HG03432 (cell line): ENCODE measurements around the gene ELK4.
A peak's percentile ranks its signal among the peaks of the same experiment; 100 is the strongest.
"Not testable (repeated sequence)": the region's sequence is repeated elsewhere in the genome, so short reads cannot be mapped to it uniquely, and the experiment has no call there.

Experiments
- ATAC-seq: cut with Tn5 transposase; IDR thresholded peaks from one replicate; pipeline ENCODE4 v1.9.1; 2021; ENCODE audit warnings: mild to moderate bottlenecking, moderate library complexity; ENCODE audit not compliant: unreplicated experiment

The ELK4 gene

GRCh38 chr1:205664399-205665017 is 32.7 kb upstream of the ELK4 start:
- no peak for ATAC-seq

DNA sequence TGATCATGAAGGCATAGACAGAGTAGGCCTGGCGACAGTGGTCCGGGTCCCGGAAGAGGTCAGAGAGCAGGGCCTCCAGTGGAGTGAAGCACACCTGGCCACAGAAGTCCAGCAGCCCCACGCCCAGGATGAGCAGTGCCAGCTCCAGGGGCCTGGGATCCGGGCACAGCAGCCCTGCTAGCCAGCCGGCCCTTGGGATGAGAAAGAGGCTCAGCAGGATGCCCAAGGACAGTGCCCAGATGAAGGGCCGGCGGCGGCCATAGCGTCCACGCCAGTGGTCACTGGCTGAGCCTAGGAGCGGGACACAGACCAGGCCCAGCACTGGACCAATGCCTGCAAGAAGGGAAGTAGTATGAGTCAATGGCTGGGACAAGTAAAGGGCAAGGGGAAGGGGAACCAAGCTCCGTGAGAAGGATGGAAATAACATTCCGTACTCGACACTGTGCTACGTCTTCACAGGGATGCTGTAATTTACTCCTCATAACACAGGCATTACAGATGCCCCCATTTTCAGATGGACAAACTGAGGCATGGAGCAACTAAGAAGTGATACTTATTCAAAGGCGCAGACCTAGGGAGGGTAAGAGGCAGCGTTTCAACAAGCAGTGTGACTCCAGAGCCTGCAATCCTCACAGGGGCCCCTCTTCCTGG is 31.6 kb upstream of the ELK4 start:
- no peak for ATAC-seq

DNA sequence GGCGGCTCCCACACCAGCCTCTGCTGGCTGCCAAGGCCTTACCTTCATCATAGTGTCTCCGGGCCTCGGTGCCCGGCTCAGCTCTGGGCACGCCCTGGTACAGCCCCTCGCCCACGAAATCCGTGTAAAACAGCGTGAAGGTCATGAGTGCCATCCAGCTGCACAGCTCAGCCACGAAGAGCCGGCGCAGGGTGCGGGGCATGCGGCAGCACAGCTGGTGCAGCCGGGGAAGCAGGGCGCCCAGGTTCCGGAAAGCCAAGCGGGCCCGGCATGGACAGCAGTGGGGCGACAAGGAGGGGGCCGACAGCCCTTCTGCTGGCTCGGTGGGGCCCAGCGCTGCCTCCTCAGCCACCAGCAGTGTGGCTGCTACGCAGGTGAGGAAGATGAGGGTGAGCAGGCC is 31.0 kb upstream of the ELK4 start:
- no peak for ATAC-seq

DNA sequence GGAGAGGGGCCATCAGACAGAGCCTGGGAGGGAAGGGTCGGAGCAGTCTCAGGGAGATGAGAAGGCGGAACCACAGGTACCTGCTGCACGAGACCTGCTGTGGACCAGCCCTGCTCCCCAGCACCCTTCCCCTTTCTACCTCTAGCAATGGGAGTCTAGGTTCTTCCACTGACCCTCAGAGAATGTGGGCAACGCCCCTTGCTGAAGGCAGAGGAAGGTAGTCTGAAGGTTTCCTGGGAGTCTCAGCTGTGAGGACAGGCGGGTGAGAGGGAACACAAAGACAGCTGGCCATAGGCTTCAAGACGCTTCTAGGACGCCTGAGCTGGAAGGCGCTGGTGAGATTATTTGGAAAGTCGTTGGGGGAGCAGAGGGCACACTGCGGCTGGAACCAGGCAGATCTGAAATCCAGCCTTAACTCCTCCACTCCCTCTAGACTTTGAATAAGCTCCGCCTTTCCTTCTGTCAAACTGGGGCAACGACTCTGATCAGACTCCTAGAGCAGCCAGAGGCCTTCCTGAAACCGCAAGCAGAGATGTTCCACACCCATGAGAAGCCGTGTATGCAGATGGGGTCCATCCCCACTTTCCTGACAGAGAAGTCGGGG is 30.4 kb upstream of the ELK4 start:
- ATAC-seq = no peak

DNA sequence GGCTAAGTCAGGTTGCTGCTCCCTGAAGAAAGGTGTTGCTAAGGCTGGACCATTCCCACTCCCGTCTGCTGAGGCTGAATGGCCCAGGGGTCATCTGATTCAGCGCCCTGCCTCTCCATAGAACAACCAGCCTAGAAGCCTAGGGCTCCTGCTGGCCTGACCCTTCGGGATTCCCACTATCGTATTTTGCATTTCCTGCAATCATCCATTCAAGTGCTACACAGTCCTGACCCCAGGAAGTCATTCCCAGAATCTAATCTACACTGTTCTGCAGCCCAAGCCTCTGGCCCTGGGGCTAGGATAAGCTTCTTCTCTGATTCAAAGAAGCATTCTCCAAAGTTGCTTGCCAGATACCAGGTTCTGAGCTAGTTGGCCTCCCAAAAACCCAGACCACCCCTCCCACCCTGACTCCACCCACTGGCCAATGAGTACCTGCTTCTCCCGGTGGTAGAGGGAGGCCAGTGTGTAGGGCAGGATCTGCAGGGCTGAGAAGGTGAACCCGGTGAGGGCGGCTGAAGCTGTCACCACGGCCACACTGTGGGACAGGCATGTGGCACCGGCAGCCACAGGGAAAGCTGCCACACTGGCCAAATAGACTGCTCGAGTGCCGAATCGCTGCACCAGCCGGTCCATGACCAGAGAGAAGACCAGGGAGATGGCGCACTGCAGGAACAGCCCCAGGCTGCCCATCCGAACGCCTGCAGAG is 29.8 kb upstream of the ELK4 start:
- no peak for ATAC-seq

DNA sequence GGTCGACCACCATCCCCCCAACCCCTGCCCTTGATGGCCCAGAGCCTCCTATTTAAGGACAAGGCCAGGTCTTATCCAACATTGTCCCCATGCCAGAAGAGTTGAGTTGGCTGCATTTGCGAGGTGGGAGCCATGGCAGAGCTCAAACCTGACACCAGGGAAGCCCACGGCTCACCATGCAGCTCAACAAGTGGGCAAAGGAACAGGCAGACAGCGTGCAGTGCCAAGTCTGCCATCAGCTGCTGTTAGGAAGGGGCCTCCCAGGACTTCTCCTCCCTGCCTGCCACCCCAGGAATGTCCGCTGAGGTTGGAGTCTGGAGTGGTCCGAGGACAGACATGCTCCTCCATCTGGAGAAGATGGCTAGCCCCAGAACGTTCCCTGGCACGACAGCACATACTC is 28.6 kb upstream of the ELK4 start:
- no peak for ATAC-seq

GRCh38 chr1:205658943-205659581 is 27.3 kb upstream of the ELK4 start:
- ATAC-seq = peak; percentile 77

GRCh38 chr1:205656236-205656635 is 24.4 kb upstream of the ELK4 start:
- no peak for ATAC-seq

GRCh38 chr1:205652984-205653383 is 21.2 kb upstream of the ELK4 start:
- ATAC-seq = no peak

- ATAC-seq = no peak
Observed at GRCh38 chr1:205650241-205650640, 18.4 kb upstream of the ELK4 start.

DNA sequence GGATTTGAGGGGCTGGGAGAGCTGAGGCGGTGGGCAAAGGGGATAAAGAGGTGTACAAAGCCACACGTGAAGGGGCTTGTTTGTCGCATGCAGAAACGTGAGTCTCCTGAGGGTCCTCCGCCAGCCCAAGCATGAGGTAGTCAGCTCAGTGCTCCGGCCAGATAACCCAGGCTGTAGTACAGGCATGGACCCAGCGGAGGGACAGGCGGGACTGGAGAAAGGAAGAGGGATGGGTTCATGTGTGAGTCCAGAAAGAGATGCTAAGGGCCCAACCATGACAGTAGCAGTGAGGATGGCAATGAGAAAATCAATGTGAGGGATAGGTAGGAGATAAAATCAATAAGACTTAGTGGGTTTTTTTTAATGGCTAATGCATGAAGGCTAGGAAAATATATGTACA is 13.7 kb upstream of the ELK4 start:
- ATAC-seq = no peak

DNA sequence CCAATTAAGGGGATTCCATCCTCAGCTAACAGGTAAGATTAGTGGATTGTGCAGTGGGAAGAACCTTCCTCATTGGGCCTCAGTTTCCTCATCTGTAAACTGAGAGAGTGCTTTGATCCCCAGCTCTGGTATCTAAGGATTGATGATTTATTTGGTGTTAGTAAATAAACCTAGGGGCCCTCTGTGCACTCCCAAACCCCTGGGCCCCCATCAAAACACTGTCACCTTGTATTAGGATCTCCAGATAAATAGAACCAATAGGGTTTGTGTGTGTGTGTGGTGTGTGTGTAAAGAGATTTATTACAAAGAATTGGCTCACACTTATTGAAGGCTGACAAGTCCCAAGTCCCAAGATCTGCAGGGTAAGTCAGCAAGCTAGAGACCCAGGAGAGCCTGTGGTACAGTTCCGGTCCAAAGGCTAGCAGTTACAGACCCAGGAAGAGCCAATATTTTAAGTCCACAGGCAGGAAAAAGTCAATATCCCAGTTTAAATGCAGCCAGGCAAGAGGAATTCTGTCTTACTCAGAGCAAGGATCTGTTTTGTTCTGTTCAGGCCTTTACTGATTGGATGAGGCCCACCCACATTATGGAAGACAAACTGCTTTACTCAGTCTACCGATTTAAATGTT is 11.0 kb upstream of the ELK4 start:
- ATAC-seq = no peak

DNA sequence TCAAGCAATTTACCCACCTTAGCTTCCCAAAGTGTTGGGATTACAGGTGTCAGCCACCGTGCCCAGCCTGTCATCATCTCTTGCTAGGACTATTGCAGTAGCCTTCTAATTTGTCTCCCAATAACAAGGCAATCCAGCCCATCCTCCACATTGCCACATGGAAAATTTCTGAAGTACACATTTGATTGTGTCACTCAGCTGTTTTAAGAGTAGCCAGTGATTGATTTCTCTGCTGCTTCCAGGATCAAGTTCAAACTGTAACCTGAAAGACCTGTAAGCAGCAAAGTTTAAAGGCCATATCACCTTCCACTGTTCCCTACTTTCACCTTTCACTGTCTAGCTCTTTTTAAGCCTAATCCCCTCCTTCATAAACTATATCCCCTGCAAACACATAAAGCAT is 7.8 kb upstream of the ELK4 start:
- ATAC-seq = no peak

DNA sequence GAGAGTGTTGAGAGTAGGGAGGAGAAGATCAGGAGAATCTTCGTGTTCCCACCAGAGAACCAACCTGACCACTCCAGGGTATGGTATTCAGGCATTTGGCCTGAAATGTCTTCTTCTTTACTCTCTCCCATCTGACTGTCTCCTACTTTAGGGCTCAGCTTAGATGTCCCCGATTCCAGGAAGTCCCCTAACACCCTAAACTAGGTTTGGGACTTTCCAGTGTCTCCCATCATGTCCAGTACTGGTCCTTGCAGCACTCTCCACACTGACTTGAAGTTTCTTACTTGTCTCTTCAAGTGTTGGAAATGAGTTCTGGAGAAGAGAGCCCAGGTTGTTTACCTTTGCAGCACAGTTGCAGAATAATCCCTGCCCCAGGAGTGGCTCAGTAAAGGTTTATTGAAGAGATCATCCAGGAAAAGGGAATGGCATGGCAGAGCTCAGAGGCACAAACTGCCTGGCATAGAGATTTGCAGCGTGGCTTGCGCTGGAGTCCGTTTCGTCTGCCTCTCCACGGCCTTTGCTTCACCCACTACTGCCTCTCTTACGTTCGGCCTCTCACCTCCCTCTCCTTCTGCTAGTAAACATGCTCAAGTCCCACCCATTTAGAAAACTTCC is 6.2 kb upstream of the ELK4 start:
- no peak for ATAC-seq

- ATAC-seq = no peak
Observed at GRCh38 chr1:205636732-205637131, 4.9 kb upstream of the ELK4 start.

DNA sequence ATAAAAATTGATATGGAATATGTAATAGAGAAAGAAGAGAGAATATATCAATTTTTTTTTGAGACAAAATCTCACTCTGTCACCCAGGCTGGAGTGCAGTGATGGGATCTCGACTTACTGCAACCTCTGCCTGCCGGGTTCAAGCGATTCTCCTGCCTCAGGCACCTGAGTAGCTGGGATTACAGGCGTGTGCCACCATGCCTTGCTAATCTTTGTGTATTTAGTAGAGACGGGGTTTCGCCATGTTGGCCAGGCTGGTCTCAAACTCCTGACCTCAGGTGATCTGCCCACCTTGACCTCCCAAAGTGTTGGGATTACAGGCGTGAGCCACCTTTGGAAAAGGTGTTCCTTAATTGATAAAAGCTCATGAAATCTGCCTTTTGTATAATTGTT is 4.3 kb upstream of the ELK4 start:
- not testable (repeated sequence) for ATAC-seq

GRCh38 chr1:205633421-205633976 is 1.7 kb upstream of the ELK4 start:
- no peak for ATAC-seq

GRCh38 chr1:205632669-205633169 is 908 bp upstream of the ELK4 start:
- ATAC-seq = no peak

DNA sequence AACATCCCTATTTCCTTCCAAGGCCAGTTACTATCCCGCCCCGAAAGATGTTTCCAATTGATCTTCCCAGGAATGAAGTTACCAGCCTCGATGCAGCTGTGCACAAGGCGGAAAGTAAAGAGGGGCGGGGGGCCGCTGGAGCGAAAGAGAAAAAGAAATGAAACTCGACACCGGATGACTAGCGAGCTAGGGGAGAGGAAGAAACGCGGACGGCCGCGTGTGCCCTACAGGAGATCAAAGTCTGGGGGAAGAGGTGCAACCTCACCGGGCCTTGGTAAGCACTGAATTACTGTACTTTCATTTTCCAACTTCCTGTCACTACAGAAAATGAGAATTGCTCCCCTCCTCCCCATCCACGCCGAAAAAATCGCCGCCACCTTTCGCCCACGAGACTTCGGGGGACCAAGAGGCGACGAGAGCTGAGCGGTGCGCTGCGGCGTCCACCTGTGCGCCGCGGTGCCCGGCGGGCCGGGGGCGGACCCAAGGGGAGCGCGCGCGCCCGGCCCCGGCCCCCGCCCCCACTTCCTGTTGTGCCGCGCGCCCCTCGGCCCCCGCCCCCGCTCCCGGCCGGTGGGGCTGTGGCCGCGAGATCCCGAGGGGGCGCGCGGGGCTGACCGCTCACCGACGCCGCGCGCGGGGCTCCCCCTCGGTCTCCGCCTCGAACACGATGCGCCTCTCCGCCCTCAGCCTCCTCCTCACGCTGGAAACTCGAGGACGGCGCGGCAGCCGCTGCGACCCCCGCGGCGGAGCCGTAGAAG is 622 bp downstream of the ELK4 start:
- peak; percentile 64 for ATAC-seq
